H9 (cell line): ENCODE data around the gene SMAD3. TPM values are rescaled to one million over a fixed set of nuclear protein-coding genes. Genes with fewer than 3 reads are reported as not detected.

Experiments
- DNase-seq: peaks from one replicate; pipeline ENCODE4 v3.0.0-alpha.2; 2017
- H2AFZ ChIP-seq: one replicate; pipeline ENCODE4 v1.6.1; 2013; ENCODE audit warnings: mild to moderate bottlenecking, low read length, control low read depth, moderate library complexity
- H2AK5ac ChIP-seq: 2 replicates; pipeline ENCODE4 v1.6.1; 2013; ENCODE audit warnings: low read length, control low read depth, mixed read lengths; ENCODE audit not compliant: insufficient read length
- H2BK120ac ChIP-seq: one replicate; pipeline ENCODE4 v1.6.1; 2013; ENCODE audit warnings: low read depth, mild to moderate bottlenecking, low read length, control low read depth, inconsistent platforms; ENCODE audit not compliant: poor library complexity, severe bottlenecking
- H2BK12ac ChIP-seq: 2 replicates; pipeline ENCODE4 v1.6.1; 2013; ENCODE audit warnings: low read length, control low read depth, mixed read lengths, low read depth; ENCODE audit not compliant: insufficient read length
- H2BK15ac ChIP-seq: 2 replicates; pipeline ENCODE4 v1.6.1; 2013; ENCODE audit warnings: low read depth, low read length, control low read depth
- H2BK20ac ChIP-seq: one replicate; pipeline ENCODE4 v1.6.1; 2013; ENCODE audit warnings: low read depth, mild to moderate bottlenecking, low read length, control low read depth, inconsistent platforms; ENCODE audit not compliant: poor library complexity, severe bottlenecking
- H2BK5ac ChIP-seq: 2 replicates; pipeline ENCODE4 v1.6.1; 2013; ENCODE audit warnings: low read length, control low read depth, mixed read lengths; ENCODE audit not compliant: insufficient read length
- H3K14ac ChIP-seq: 2 replicates; pipeline ENCODE4 v1.6.1; 2013; ENCODE audit warnings: low read length, control low read depth; ENCODE audit not compliant: insufficient read depth
- H3K18ac ChIP-seq: 2 replicates; pipeline ENCODE4 v1.6.1; 2013; ENCODE audit warnings: low read depth, mild to moderate bottlenecking, mixed read lengths, low read length, control low read depth; ENCODE audit not compliant: insufficient read length
- H3K23ac ChIP-seq: 2 replicates; pipeline ENCODE4 v1.6.1; 2013; ENCODE audit warnings: low read length, control low read depth, mixed read lengths, low read depth; ENCODE audit not compliant: insufficient read length
- H3K23me2 ChIP-seq: 2 replicates; pipeline ENCODE4 v1.6.1; 2013; ENCODE audit warnings: low read depth, mild to moderate bottlenecking, mixed read lengths, low read length, control low read depth; ENCODE audit not compliant: insufficient read length, poor library complexity, severe bottlenecking
- H3K27ac ChIP-seq: 2 replicates; pipeline ENCODE4 v1.5.1; 2013; ENCODE audit warnings: low read length, control low read depth, mixed read lengths, low read depth; ENCODE audit not compliant: insufficient read length
- H3K27me3 ChIP-seq: 2 replicates; pipeline ENCODE4 v1.6.1; 2013; ENCODE audit warnings: low read length, control low read depth, inconsistent platforms; ENCODE audit not compliant: insufficient read depth
- H3K4ac ChIP-seq: 2 replicates; pipeline ENCODE4 v1.6.1; 2013; ENCODE audit warnings: low read depth, mild to moderate bottlenecking, control low read depth, inconsistent platforms, low read length, moderate library complexity
- H3K4me1 ChIP-seq: 2 replicates; pipeline ENCODE4 v1.6.1; 2013; ENCODE audit warnings: low read length, control low read depth, inconsistent platforms; ENCODE audit not compliant: insufficient read depth
- H3K4me2 ChIP-seq: 2 replicates; pipeline ENCODE4 v1.6.1; 2013; ENCODE audit warnings: low read length, control low read depth, mixed read lengths; ENCODE audit not compliant: insufficient read length, insufficient read depth
- H3K56ac ChIP-seq: 2 replicates; pipeline ENCODE4 v1.6.1; 2013; ENCODE audit warnings: low read depth, mild to moderate bottlenecking, mixed read lengths, low read length, control low read depth; ENCODE audit not compliant: insufficient read length
- H3K79me1 ChIP-seq: 2 replicates; pipeline ENCODE4 v1.6.1; 2013; ENCODE audit warnings: low read depth, mild to moderate bottlenecking, moderate library complexity, low read length, control low read depth, inconsistent platforms; ENCODE audit not compliant: insufficient read depth, poor library complexity, severe bottlenecking
- H3K79me2 ChIP-seq: 2 replicates; pipeline ENCODE4 v1.6.1; 2013; ENCODE audit warnings: low read length, control low read depth, inconsistent platforms; ENCODE audit not compliant: insufficient read depth
- H3K9ac ChIP-seq: 2 replicates; pipeline ENCODE4 v1.6.1; 2013; ENCODE audit warnings: low read length, control low read depth, mixed read lengths; ENCODE audit not compliant: insufficient read length; ENCODE audit errors: extremely low read depth
- H3K9me3 ChIP-seq: one replicate; pipeline ENCODE4 v1.6.1; 2013; ENCODE audit warnings: low read depth, low read length, inconsistent platforms; ENCODE audit not compliant: control insufficient read depth
- H3T11ph ChIP-seq: one replicate; pipeline ENCODE4 v1.6.1; 2013; ENCODE audit warnings: mild to moderate bottlenecking, low read length, control low read depth, inconsistent platforms
- H4K20me1 ChIP-seq: one replicate; pipeline ENCODE4 v1.6.1; 2013; ENCODE audit not compliant: control insufficient read depth, insufficient read length, insufficient read depth
- H4K5ac ChIP-seq: 2 replicates; pipeline ENCODE4 v1.6.1; 2013; ENCODE audit warnings: low read depth, mild to moderate bottlenecking, mixed read lengths, low read length, control low read depth; ENCODE audit not compliant: insufficient read length
- H4K8ac ChIP-seq: replicated peaks from 2 replicates; pipeline ENCODE4 v1.6.1; 2013; ENCODE audit warnings: low read length, control low read depth, mixed read lengths, low read depth; ENCODE audit not compliant: insufficient read length
- H4K91ac ChIP-seq: 2 replicates; pipeline ENCODE4 v1.6.1; 2013; ENCODE audit warnings: low read depth, mild to moderate bottlenecking, moderate library complexity, mixed read lengths, low read length, control low read depth; ENCODE audit not compliant: insufficient read length
- H3K27ac Mint-ChIP-seq, 3 experiments: 2 replicates in 2 of 3; 3 replicates in 1 of 3; pipeline ENCODE4 v1.8.0; 2020 to 2021; ENCODE audit warnings: mixed read lengths in 3 of 3, mild to moderate bottlenecking in 1 of 3, moderate library complexity in 1 of 3
- H3K27me3 Mint-ChIP-seq: 2 replicates; pipeline ENCODE4 v1.8.0; 2021; ENCODE audit warnings: low read depth, mild to moderate bottlenecking, moderate library complexity, mixed read lengths
- H3K36me3 Mint-ChIP-seq, 3 experiments: 2 replicates in 2 of 3; 3 replicates in 1 of 3; pipeline ENCODE4 v1.8.0; 2020 to 2021; ENCODE audit warnings: low read depth in 3 of 3, mixed read lengths in 3 of 3; ENCODE audit not compliant: insufficient read depth in 1 of 3
- H3K4me1 Mint-ChIP-seq, 2 experiments: 2 replicates each; pipeline ENCODE4 v1.8.0; 2020; ENCODE audit warnings: mixed read lengths in 2 of 2
- H3K4me3 Mint-ChIP-seq, 2 experiments: 2 replicates in 1 of 2; 3 replicates in 1 of 2; pipeline ENCODE4 v1.8.0; 2020 to 2021; ENCODE audit warnings: mild to moderate bottlenecking in 2 of 2, mixed read lengths in 2 of 2, moderate library complexity in 1 of 2
- H3K9me3 Mint-ChIP-seq, 2 experiments: 2 replicates in 1 of 2; 3 replicates in 1 of 2; pipeline ENCODE4 v1.8.0; 2020; ENCODE audit warnings: mild to moderate bottlenecking in 2 of 2, mixed read lengths in 2 of 2, moderate library complexity in 1 of 2
- CTCF ChIP-seq: fragments of 200-600 bp; sonication (generic); conservative IDR thresholded peaks from 3 replicates; pipeline ENCODE4 v1.8.0; 2021; ENCODE audit warnings: antibody characterized with exemption, mild to moderate bottlenecking
- whole genome bisulfite sequencing: extraction: QIAGEN DNeasy Blood & Tissue Kit; methylation state at CpG from one replicate; pipeline ENCODE4 v1.1.7; 2013; ENCODE audit warnings: missing lambda C conversion rate, low lambda C conversion rate, mixed read lengths; ENCODE audit not compliant: insufficient read length; ENCODE audit errors: extremely low coverage; 5-methylcytosine and 5-hydroxymethylcytosine counted together
- total RNA-seq: library from RNA; stranded (reverse); gene quantifications from 2 replicates; pipeline ENCODE4 v1.2.1, GENCODE V29; 2021

Gene SMAD3
- total RNA-seq, 1 experiment from 2014 or later = 26.7 TPM

- no peak overlapping the region for H3K27ac ChIP-seq
- H3K36me3 Mint-ChIP-seq = peaks cover 0 to 35% (median 0%) of the 10 kb centered on the region in 3 experiments; a peak in 4 of 7 replicates
- no peaks in the 10 kb centered on the region for H3K27me3 ChIP-seq
- H3K4me1 ChIP-seq = peaks cover 8% of the 10 kb centered on the region; the same call in 1 of the 2 replicates
- no peaks in the 10 kb centered on the region for H3K23me2 ChIP-seq
- H4K8ac ChIP-seq = no peak overlapping the region
- H3K79me1 ChIP-seq = no peaks in the 10 kb centered on the region
- no peak overlapping the region for H3K14ac ChIP-seq
- no peak overlapping the region for H3K56ac ChIP-seq
- no peaks in the 10 kb centered on the region for H3K27me3 Mint-ChIP-seq
- H3K4me2 ChIP-seq = no peak overlapping the region
- H3K9ac ChIP-seq = no peak overlapping the region
- H2BK15ac ChIP-seq = no peak overlapping the region
- H4K5ac ChIP-seq = no peak overlapping the region
- peaks cover 9 to 18% of the 10 kb centered on the region in 2 experiments for H3K4me1 Mint-ChIP-seq
- no peak overlapping the region for H2BK12ac ChIP-seq
- no peak overlapping the region for H3K4ac ChIP-seq
- no peak overlapping the region for H2AK5ac ChIP-seq
- no peak overlapping the region for H3K18ac ChIP-seq
- no peak for TF ChIP-seq CTCF
- H3K27ac Mint-ChIP-seq = no peak overlapping the region
- no peaks in the 10 kb centered on the region for H3K9me3 Mint-ChIP-seq
- H3T11ph ChIP-seq = peak overlapping the region; percentile 45
- no peak for DNase-seq
- H2BK120ac ChIP-seq = no peak overlapping the region
- H3K9me3 ChIP-seq = no peaks in the 10 kb centered on the region
- no peaks in the 10 kb centered on the region for H4K20me1 ChIP-seq
- H4K91ac ChIP-seq = no peak overlapping the region
- no peak overlapping the region for H3K23ac ChIP-seq
- no peak overlapping the region for H3K4me3 Mint-ChIP-seq
- no peak overlapping the region for H2BK20ac ChIP-seq
- no peak overlapping the region for H2AFZ ChIP-seq
- no CpG with 5 or more reads among the region's 2 CpGs for WGBS
- no peaks in the 10 kb centered on the region for H3K79me2 ChIP-seq
- no peak overlapping the region for H2BK5ac ChIP-seq
Observed at GRCh38 chr15:67202091-67202490, 136.7 kb downstream of the SMAD3 start.
